Measurements from ENCODE around the gene SPTBN4. TPM values are rescaled to one million over a fixed set of nuclear protein-coding genes. Genes with fewer than 3 reads are reported as not detected.

The SPTBN4 gene
- total and polyA plus RNA-seq, 10 of the 15 experiments (the other 5 are each of a cell fraction or from before 2014, with no cell fraction given), result 0.04 to 1.1 (median 0.34) TPM; not detected in 1

- TF ChIP-seq PRDM15 (CRISPR knock-in tag; IDR thresholded peaks at IDR 0.05) (no peak), CEBPZ (IDR thresholded peaks at IDR 0.05; ENCODE audit: low read depth, low read length) (no peak), RUNX3 (IDR thresholded peaks at IDR 0.05; ENCODE audit: low read length) (no peak)
Measured at GRCh38 chr19:40565355-40565754, 98.6 kb downstream of the SPTBN4 start (continued).

GRCh38 chr19:40565910-40566495, 99.2 kb downstream of the SPTBN4 start:
- Histone ChIP-seq H3K4me1 (ENCODE audit: control insufficient read depth, insufficient read depth, low read length) (peaks cover 4% of the 10 kb centered on the region), H3K27me3 (replicated peaks in 1 of 2; ENCODE audit: control insufficient read depth in 2 of 2, insufficient read depth in 2 of 2, low read length in 1 of 2) (peaks cover 4 to 11% of the 10 kb centered on the region in 2 experiments; a peak in 3 of 4 replicates), H3K36me3 (ENCODE audit: control insufficient read depth in 2 of 2, insufficient read depth in 2 of 2, low read length in 1 of 2) (no peaks in the 10 kb centered on the region), H3K9me3 (replicated peaks; ENCODE audit: control insufficient read depth, insufficient read depth, low read length) (no peaks in the 10 kb centered on the region), H3K4me3 (no peak overlapping the region), H3K27ac (ENCODE audit: control insufficient read depth, insufficient read depth) (no peak overlapping the region), H3K9ac (ENCODE audit: control insufficient read depth, insufficient read depth, low read length) (no peak overlapping the region), H4K20me1 (ENCODE audit: control insufficient read depth, insufficient read depth) (no peaks in the 10 kb centered on the region), H2AFZ (ENCODE audit: control insufficient read depth, low read depth, low read length) (no peak overlapping the region), H3K79me2 (ENCODE audit: control insufficient read depth, insufficient read depth, low read length) (no peaks in the 10 kb centered on the region), H3K4me2 (ENCODE audit: control insufficient read depth, insufficient read depth) (no peak overlapping the region)
- intact Hi-C loops (cut with micrococcal nuclease; ENCODE audit: unreplicated experiment), result no loop called here
- POLR2A ChIA-PET, result no interaction called here
- ATAC-seq (no peak), FAIRE-seq (no peak), DNase-seq (ENCODE audit: low read depth, low spot score) (no peak)
- 59% methylated on average over 14 of the region's 14 CpGs for WGBS (ENCODE audit: insufficient coverage, insufficient replicate concordance, low lambda C conversion rate, missing lambda C conversion rate)
- RAD21 ChIA-PET (ENCODE audit: unreplicated experiment), result no interaction called here
- CTCF ChIA-PET, result interaction anchor here (1.0 kb wide), 1 partner anchor 33 kb away, joined by 4 read pairs; no protein-coding TSS in a partner anchor
- in situ Hi-C loops (cut with MboI), result no loop called here
- SMC1A ChIA-PET (ENCODE audit: uncharacterized antibody, unreplicated experiment), result no interaction called here
- BruUV-seq (replicated peaks), result no TSS peak
- TF ChIP-seq PKNOX1 (IDR thresholded peaks at IDR 0.05) (no peak), RUNX3 (IDR thresholded peaks at IDR 0.05; ENCODE audit: low read length) (no peak), ASH2L (IDR thresholded peaks at IDR 0.05; ENCODE audit: borderline replicate concordance, low read depth) (no peak), ZBTB11 (CRISPR knock-in tag; IDR thresholded peaks at IDR 0.05) (no peak), HDAC6 (IDR thresholded peaks at IDR 0.05; ENCODE audit: unreplicated experiment) (no peak), FOS (IDR thresholded peaks at IDR 0.05; ENCODE audit: borderline replicate concordance, extremely low read depth, insufficient read length) (no peak), NFYB (IDR thresholded peaks at IDR 0.05; ENCODE audit: insufficient read depth, low read depth, low read length) (no peak), CBFB (IDR thresholded peaks at IDR 0.05; ENCODE audit: low read depth) (no peak)
